ENCODE measurements around the gene ELP5.

The ELP5 gene

DNA sequence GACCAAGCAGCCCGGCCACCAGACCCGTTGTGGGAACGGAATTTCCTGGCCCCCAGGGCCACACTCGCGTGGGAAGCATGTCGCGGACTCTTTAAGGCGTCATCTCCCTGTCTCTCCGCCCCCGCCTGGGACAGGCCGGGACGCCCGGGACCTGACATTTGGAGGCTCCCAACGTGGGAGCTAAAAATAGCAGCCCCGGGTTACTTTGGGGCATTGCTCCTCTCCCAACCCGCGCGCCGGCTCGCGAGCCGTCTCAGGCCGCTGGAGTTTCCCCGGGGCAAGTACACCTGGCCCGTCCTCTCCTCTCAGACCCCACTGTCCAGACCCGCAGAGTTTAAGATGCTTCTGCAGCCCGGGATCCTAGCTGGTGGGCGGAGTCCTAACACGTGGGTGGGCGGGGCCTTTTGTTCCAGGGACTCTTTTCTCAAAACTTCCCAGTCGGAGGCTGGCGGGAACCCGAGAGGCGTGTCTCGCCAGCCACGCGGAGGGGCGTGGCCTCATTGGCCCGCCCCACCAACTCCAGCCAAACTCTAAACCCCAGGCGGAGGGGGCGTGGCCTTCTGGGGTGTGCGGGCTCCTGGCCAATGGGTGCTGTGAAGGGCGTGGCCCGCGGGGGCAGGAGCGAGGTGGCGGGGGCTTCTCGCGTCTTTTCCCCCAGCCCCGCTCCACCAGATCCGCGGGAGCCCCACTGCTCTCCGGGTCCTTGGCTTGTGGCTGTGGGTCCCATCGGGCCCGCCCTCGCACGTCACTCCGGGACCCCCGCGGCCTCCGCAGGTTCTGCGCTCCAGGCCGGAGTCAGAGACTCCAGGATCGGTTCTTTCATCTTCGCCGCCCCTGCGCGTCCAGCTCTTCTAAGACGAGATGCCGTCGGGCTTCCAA lies 29.3 kb downstream of the ELP5 start, which contains the start of gene SLC2A4:
Gene SLC2A4, plus strand, starts transcription at position 645 of the 879 bp plus-strand sequence. Its CDS starts 217 bp downstream, at position 862.
- Mint-ChIP-seq H3K27ac (no peak within 1 kb of the TSS), H3K9me3 (no peaks in the 10 kb centered on the region), H3K4me1 (ENCODE audit: low read depth in 2 of 2) (peaks cover 16 to 22% of the 10 kb centered on the region in 2 donors), H3K27me3 (peaks cover 32 to 70% of the 10 kb centered on the region in 2 donors), H3K36me3 (ENCODE audit: insufficient read depth) (peaks cover 6% of the 10 kb centered on the region), H3K4me3 (peak within 1 kb of the TSS; percentile 80)
- ATAC-seq (replicated peaks) (peak; percentile 66), DNase-seq (peak; percentile 48 to 55 (median 53))

DNA sequence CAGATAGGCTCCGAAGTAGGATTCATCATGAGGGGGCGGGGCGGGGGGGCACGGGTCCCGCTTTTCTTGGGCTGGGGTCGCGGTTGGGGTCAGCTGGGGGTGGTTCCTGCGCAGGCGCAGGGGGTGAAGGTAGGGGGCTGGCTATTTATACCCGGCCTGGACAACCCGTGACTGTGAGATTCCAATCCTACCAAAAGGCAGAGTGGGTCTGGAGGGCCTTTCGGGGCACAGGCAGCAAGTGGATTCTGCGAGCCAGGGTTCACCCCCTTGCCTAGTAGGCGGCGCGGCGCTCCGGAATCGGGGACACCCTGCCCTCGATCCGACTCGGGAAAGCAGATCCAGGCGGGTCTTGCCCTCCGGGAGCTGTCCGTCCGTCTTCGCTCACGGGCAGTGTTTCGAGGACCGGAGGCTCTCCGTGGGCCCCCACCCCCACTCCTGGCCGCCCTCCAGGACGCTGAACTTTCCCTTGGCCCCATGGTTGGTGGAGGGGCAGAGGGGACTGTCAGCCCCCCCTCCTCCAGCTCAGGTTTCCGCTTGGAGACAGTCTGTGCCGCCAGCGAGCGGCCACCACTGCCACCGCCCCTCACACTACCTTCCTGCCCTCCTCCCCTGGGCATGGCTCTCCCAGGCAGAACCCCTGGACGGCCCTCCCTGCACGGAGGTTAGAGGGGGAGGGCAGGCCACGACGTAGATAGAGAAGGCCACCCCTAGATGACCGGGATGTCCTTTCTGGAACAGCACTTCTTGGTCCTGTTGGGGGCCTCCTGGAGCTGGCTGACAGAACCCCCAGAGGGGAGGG lies 30.1 kb downstream of the ELP5 start:
- peaks cover 16 to 22% of the 10 kb centered on the region in 2 donors for H3K4me1 Mint-ChIP-seq (ENCODE audit: low read depth in 2 of 2)
- no peak for DNase-seq
- peaks cover 6% of the 10 kb centered on the region for H3K36me3 Mint-ChIP-seq (ENCODE audit: insufficient read depth)
- peak overlapping the region; percentile 80 for H3K4me3 Mint-ChIP-seq
- H3K27me3 Mint-ChIP-seq, result peaks cover 39 to 78% of the 10 kb centered on the region in 2 donors
- H3K27ac Mint-ChIP-seq, result no peak overlapping the region
- no peak for ATAC-seq (replicated peaks)
- no peaks in the 10 kb centered on the region for H3K9me3 Mint-ChIP-seq

DNA sequence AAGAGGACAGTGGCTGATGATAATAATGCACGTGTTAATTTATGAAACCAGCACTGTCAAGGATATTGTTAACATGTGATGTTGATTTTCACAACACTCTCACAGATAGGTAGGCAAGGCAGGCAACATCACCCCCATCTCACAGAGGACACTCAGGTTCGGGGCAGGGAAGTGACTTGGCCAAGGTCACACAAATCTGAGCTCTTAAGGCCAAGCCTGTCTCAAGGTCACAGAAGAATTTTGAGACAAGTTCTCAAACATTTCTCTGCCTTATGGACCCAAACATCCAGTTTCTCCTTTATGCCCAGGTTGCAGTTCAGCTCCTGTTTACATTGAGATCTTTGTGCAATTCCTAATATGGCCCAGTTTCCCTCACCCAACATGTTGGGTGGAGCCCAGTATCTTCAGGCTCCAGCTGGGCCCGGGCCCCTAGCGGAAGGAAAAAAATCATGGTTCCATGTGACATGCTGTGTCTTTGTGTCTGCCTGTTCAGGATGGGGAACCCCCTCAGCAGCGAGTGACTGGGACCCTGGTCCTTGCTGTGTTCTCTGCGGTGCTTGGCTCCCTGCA lies 30.8 kb downstream of the ELP5 start:
- H3K27me3 Mint-ChIP-seq, result peaks cover 45 to 85% of the 10 kb centered on the region in 2 donors
- peaks cover 6% of the 10 kb centered on the region for H3K36me3 Mint-ChIP-seq (ENCODE audit: insufficient read depth)
- H3K4me1 Mint-ChIP-seq (ENCODE audit: low read depth in 2 of 2), result peaks cover 16 to 22% of the 10 kb centered on the region in 2 donors
- ATAC-seq (replicated peaks) (no peak), DNase-seq (no peak)
- no peaks in the 10 kb centered on the region for H3K9me3 Mint-ChIP-seq
- H3K27ac Mint-ChIP-seq, result no peak overlapping the region
- H3K4me3 Mint-ChIP-seq, result peak overlapping the region; percentile 80

DNA sequence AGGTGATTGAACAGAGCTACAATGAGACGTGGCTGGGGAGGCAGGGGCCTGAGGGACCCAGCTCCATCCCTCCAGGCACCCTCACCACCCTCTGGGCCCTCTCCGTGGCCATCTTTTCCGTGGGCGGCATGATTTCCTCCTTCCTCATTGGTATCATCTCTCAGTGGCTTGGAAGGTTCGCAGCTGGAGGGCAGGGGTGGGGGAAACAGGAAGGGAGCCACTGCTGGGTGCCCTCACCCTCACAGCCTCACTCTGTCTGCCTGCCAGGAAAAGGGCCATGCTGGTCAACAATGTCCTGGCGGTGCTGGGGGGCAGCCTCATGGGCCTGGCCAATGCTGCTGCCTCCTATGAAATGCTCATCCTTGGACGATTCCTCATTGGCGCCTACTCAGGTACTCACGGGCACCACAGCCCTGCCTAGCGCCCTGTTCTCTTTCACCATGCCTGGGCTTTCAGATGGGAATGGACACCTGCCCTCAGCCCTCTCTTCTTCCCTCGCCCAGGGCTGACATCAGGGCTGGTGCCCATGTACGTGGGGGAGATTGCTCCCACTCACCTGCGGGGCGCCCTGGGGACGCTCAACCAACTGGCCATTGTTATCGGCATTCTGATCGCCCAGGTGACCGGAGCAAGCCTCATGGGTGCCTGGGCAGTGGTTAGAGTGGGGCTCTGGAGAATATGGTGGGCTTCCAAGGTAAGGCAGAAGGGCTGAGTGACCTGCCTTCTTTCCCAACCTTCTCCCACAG lies 31.6 kb downstream of the ELP5 start:
- Mint-ChIP-seq H3K27ac (no peak overlapping the region), H3K4me3 (peak overlapping the region in 1 of 2 donors; percentile 38), H3K4me1 (ENCODE audit: low read depth in 2 of 2) (peaks cover 16 to 22% of the 10 kb centered on the region in 2 donors), H3K27me3 (peaks cover 52 to 89% of the 10 kb centered on the region in 2 donors), H3K9me3 (no peaks in the 10 kb centered on the region), H3K36me3 (ENCODE audit: insufficient read depth) (peaks cover 6% of the 10 kb centered on the region)
- ATAC-seq (replicated peaks) (no peak), DNase-seq (no peak)

DNA sequence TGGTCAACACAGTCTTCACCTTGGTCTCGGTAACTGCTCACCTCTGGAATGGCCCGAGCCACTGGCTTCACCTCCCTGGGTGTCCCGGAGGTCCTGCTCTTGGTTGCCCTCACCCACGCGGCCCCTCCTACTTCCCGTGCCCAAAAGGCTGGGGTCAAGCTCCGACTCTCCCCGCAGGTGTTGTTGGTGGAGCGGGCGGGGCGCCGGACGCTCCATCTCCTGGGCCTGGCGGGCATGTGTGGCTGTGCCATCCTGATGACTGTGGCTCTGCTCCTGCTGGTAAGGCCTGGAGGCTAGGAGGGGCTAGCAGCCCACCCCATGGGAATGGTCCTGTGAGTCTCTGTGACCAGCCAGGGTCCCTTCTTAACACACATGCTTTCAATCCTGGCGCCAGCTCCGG lies 32.9 kb downstream of the ELP5 start:
- no peak for ATAC-seq (replicated peaks)
- peaks cover 52 to 84% of the 10 kb centered on the region in 2 donors for H3K27me3 Mint-ChIP-seq
- DNase-seq, result no peak

DNA sequence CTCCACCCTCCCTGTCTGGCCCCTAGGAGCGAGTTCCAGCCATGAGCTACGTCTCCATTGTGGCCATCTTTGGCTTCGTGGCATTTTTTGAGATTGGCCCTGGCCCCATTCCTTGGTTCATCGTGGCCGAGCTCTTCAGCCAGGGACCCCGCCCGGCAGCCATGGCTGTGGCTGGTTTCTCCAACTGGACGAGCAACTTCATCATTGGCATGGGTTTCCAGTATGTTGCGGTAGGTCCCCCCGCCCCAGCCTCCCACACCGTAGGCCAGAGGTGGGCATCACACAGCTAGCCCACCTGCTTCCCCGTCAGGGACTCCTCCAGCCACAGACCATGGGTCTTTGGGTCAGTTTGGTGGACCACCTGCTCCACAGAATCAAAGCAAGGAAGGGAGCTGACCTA lies 33.7 kb downstream of the ELP5 start:
- no peak overlapping the region for H3K4me3 Mint-ChIP-seq
- ATAC-seq (replicated peaks) (no peak), DNase-seq (no peak)
- H3K27me3 Mint-ChIP-seq, result peaks cover 52 to 84% of the 10 kb centered on the region in 2 donors
- peaks cover 9 to 14% of the 10 kb centered on the region in 2 donors for H3K4me1 Mint-ChIP-seq (ENCODE audit: low read depth in 2 of 2)
- H3K27ac Mint-ChIP-seq, result no peak overlapping the region
- H3K36me3 Mint-ChIP-seq (ENCODE audit: insufficient read depth), result peaks cover 6% of the 10 kb centered on the region
- H3K9me3 Mint-ChIP-seq, result no peaks in the 10 kb centered on the region

More for the DNA sequence above, 32.9 kb downstream of the ELP5 start:
- Mint-ChIP-seq H3K4me3 (no peak overlapping the region), H3K36me3 (ENCODE audit: insufficient read depth) (peaks cover 6% of the 10 kb centered on the region), H3K27ac (no peak overlapping the region), H3K9me3 (no peaks in the 10 kb centered on the region), H3K4me1 (ENCODE audit: low read depth in 2 of 2) (peaks cover 16 to 20% of the 10 kb centered on the region in 2 donors)

DNA sequence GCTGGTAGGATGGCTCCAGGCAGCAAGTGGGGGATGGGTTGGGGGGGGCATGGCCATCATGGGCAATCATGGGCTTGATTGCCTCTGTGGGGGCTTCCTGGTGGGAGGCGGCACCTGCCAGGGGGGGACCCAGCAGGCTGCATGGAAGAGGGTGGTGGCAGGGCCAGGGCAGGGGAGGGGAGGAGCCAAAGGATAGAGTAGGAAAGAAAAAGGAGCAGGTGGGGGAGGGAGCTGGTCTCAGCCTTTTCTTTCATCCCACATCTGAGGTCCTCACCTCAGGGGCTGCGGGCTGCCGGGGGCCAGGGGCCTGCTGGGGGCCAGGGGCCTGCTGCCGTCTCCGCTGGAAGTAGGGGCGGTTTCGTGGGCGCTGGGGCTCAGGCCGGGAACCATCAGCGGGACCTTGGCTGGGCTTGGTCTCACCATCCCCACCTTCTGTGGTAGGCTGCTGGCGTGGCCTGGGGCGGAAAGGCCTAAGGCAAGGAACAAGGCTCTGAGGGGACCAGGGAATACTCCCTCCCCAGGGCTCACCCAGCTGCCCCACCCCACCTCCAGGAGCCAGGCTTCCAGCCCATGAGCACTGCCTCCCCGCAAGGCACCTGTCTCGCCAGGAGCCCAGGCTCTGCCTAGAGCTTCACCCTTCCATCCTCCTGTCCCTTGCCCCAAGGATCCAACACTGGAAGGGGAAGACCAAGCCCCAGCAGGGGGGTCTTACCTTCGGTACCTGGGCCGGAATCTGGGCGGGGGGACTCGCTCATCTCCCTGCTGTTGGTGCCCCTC lies 37.4 kb downstream of the ELP5 start:
- Mint-ChIP-seq H3K4me1 (ENCODE audit: low read depth in 2 of 2) (peaks cover 3 to 6% of the 10 kb centered on the region in 2 donors), H3K9me3 (no peaks in the 10 kb centered on the region), H3K27me3 (peaks cover 44 to 47% of the 10 kb centered on the region in 2 donors), H3K4me3 (no peak overlapping the region), H3K36me3 (ENCODE audit: insufficient read depth) (peaks cover 8% of the 10 kb centered on the region), H3K27ac (no peak overlapping the region)
- ATAC-seq (replicated peaks) (no peak), DNase-seq (no peak)

DNA sequence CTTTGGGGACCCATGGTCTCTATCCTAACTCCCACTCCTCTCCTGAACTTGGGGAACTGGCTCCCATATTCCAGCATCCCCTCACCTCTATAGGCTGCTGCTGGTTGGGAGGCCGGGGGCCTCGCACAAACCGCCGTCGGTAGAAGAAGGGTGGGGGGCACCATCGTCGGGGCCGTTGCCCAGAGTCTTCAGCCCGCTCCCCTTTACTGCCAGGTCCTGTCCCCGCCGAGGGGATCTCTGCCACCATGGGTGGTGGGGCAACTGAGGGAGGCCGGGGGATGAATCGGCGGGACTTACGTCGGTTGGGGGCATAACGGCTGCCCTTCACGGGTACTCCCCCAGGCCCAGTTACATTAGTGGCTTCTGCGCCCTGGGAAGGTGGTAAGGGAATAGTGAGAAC lies 38.2 kb downstream of the ELP5 start:
- no peak overlapping the region for H3K4me3 Mint-ChIP-seq
- H3K9me3 Mint-ChIP-seq, result no peaks in the 10 kb centered on the region
- no peak for DNase-seq
- peaks cover 6 to 10% of the 10 kb centered on the region in 2 donors for H3K4me1 Mint-ChIP-seq (ENCODE audit: low read depth in 2 of 2)
- H3K27me3 Mint-ChIP-seq, result peaks cover 39 to 42% of the 10 kb centered on the region in 2 donors
- H3K36me3 Mint-ChIP-seq (ENCODE audit: insufficient read depth), result peaks cover 5% of the 10 kb centered on the region
- H3K27ac Mint-ChIP-seq, result no peak overlapping the region
- no peak for ATAC-seq (replicated peaks)

DNA sequence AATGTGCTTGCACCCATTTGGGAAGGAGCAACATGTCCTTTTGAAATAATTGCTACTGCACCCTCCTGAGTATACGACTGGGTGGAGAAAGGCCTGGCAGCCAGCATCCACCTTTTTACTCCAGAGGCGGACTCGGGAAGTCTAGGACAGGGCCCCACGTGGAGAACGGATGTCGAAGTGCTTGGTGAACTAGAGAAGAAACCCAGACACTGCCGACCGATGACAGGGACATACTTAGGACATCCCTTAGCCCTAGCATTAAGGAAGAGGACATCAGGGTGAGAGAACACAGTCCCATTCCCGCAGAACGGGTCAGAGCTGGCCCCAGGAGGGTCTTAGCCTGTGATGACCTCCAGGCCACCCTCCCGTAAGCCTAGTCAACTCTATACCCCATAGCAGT lies 38.7 kb downstream of the ELP5 start:
- Mint-ChIP-seq H3K9me3 (no peaks in the 10 kb centered on the region), H3K27me3 (peaks cover 34 to 44% of the 10 kb centered on the region in 2 donors), H3K27ac (no peak overlapping the region), H3K4me3 (no peak overlapping the region), H3K36me3 (ENCODE audit: insufficient read depth) (peaks cover 5% of the 10 kb centered on the region), H3K4me1 (ENCODE audit: low read depth in 2 of 2) (peaks cover 11 to 12% of the 10 kb centered on the region in 2 donors)
- ATAC-seq (replicated peaks), result no peak
- no peak for DNase-seq

DNA sequence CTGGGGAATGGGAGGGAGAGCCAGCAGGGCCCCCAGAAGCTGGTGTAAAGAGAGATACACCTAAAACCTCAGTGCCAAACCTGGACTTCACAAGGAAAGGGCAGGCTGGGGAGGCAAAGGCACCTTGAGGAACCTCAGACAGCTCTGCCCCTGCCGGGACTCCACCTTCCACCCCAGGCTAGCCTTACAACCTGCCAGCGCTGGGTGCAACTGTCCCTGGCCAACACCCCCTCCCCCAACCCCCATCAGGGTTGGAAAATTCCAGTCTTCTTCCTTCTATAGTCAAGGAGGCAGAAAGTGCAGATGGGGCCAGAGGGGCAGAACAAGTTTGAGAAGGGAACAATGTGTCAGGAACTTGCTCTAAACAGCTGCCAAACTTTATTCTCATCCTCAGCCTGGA lies 40.2 kb downstream of the ELP5 start:
- no peak overlapping the region for H3K27ac Mint-ChIP-seq
- H3K9me3 Mint-ChIP-seq, result no peaks in the 10 kb centered on the region
- ATAC-seq (replicated peaks) (no peak), DNase-seq (no peak)
- H3K4me3 Mint-ChIP-seq, result no peak overlapping the region
- peaks cover 15 to 19% of the 10 kb centered on the region in 2 donors for H3K4me1 Mint-ChIP-seq (ENCODE audit: low read depth in 2 of 2)
- H3K27me3 Mint-ChIP-seq, result peaks cover 27 to 37% of the 10 kb centered on the region in 2 donors
- peaks cover 5% of the 10 kb centered on the region for H3K36me3 Mint-ChIP-seq (ENCODE audit: insufficient read depth)

DNA sequence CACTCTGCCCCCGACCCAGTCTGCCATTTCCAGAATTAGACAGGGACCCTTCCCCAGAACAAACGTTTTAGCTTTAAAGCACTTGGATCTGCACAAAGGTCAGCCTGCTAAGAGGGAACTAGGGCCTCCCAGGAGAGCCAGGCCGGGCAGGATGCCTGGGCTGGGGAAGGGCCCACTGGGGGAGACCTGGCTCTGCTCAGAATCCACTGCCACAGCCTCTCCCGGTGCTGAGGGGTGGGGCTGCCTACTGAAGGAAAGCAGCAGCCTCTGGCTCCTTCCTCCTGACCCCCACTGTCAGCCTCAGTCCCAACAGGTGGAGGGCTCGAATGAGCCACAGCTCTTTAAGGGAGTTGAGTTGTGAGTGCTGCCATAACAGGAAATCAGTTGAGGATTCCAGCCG lies 40.7 kb downstream of the ELP5 start:
- ATAC-seq (replicated peaks), result no peak
- Mint-ChIP-seq H3K27me3 (peaks cover 22 to 32% of the 10 kb centered on the region in 2 donors), H3K27ac (no peak overlapping the region)

DNA sequence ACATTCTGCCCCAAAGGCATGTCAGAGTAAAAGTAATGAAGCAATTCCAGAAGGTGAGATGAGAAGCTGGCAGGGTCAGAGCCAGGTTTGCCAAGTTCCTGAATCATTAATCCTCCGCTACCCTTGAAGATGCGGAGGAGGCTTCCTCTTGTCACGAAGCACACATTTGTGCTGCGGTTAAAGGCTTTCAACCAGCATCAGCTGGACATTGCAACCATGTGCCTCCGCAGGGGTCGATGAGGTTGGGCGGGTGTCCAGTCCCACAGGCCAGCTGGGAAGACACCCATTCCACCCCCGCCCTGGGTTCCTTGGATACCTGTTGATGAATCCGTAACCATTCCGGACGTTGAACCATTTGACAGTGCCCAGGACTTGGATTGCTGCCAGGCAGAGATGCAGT lies 41.1 kb downstream of the ELP5 start:
- H3K4me3 Mint-ChIP-seq, result peak overlapping the region; percentile 59 to 92
- H3K9me3 Mint-ChIP-seq, result no peaks in the 10 kb centered on the region
- no peak overlapping the region for H3K27ac Mint-ChIP-seq
- peaks cover 18 to 28% of the 10 kb centered on the region in 2 donors for H3K27me3 Mint-ChIP-seq
- DNase-seq (no peak), ATAC-seq (replicated peaks) (no peak)
- H3K36me3 Mint-ChIP-seq (ENCODE audit: insufficient read depth), result peaks cover 10% of the 10 kb centered on the region
- H3K4me1 Mint-ChIP-seq (ENCODE audit: low read depth in 2 of 2), result peaks cover 15 to 19% of the 10 kb centered on the region in 2 donors

More for the DNA sequence above, 40.7 kb downstream of the ELP5 start:
- DNase-seq, result no peak
- no peak overlapping the region for H3K4me3 Mint-ChIP-seq
- peaks cover 15 to 19% of the 10 kb centered on the region in 2 donors for H3K4me1 Mint-ChIP-seq (ENCODE audit: low read depth in 2 of 2)
- H3K9me3 Mint-ChIP-seq, result no peaks in the 10 kb centered on the region
- peaks cover 7% of the 10 kb centered on the region for H3K36me3 Mint-ChIP-seq (ENCODE audit: insufficient read depth)

Data from effector memory CD8-positive, alpha-beta T cell (primary cell).